GM12878 (cell line): ENCODE measurements around the gene LSM6. TPM values are rescaled to one million over a fixed set of nuclear protein-coding genes. Genes with fewer than 3 reads are reported as not detected.

ENCODE experiments used
- ATAC-seq: fragments of 200-7000 bp; cut with Tn5 transposase; 3 replicates; pipeline ENCODE4 v1.9.1; 2020; ENCODE audit warnings: mild to moderate bottlenecking, moderate library complexity
- BruUV-seq: library from RNA; stranded (reverse); fragments of 400-500 nt; replicated peaks from 2 replicates; lab custom pipeline; 2021; lab: Mats Ljungman, UMichigan
- CTCF ChIA-PET: fragments of 300-600 bp; sonication (Branson Sonifier 250); formaldehyde crosslinking; extraction: SDS; loops from one replicate; lab custom pipeline; 2021; ENCODE audit warnings: inconsistent platforms; lab: Yijun Ruan, JAX
- POLR2A ChIA-PET: fragments of 350-600 bp; formaldehyde crosslinking; extraction: SDS; loops from one replicate; lab custom pipeline; 2021; ENCODE audit warnings: inconsistent platforms; lab: Charles Lee
- RAD21 ChIA-PET: fragments of 300-600 bp; sonication (Branson Sonifier 250); formaldehyde crosslinking; loops from one replicate; lab custom pipeline; 2023; ENCODE audit warnings: antibody characterized with exemption; ENCODE audit not compliant: unreplicated experiment; lab: Charles Lee
- SMC1A ChIA-PET: fragments of 300-600 bp; sonication (Branson Sonifier 250); formaldehyde crosslinking; loops from one replicate; lab custom pipeline; 2023; ENCODE audit not compliant: unreplicated experiment, uncharacterized antibody; lab: Charles Lee
- DNase-seq: peaks from one replicate; pipeline ENCODE4 v3.0.0-alpha.2; 2011; ENCODE audit warnings: low read depth, low spot score
- FAIRE-seq: peaks from 3 replicates; lab custom pipeline; 2011; peaks lifted over from hg19 to GRCh38; lab: Jason Lieb, UNC
- H2AFZ ChIP-seq: 2 replicates; pipeline ENCODE4 v1.6.0; 2011; ENCODE audit warnings: low read depth, low read length, control low read depth; ENCODE audit not compliant: control insufficient read depth
- H3K27ac ChIP-seq: 2 replicates; pipeline ENCODE4 v1.5.1; 2011; ENCODE audit warnings: control low read depth; ENCODE audit not compliant: control insufficient read depth, insufficient read depth
- H3K27me3 ChIP-seq, 2 experiments: replicated peaks in 1 of 2; 2 replicates each; pipeline versions ENCODE4 v1.6.0 to v1.6.1; 2011; ENCODE audit warnings: low read length in 1 of 2; ENCODE audit not compliant: control insufficient read depth in 2 of 2, insufficient read depth in 2 of 2
- H3K36me3 ChIP-seq, 2 experiments: 2 replicates each; pipeline ENCODE4 v1.5.1; 2011; ENCODE audit warnings: low read length in 1 of 2; ENCODE audit not compliant: control insufficient read depth in 2 of 2, insufficient read depth in 2 of 2
- H3K4me1 ChIP-seq: 2 replicates; pipeline ENCODE4 v1.6.1; 2011; ENCODE audit warnings: mild to moderate bottlenecking, low read length, moderate library complexity, mixed read lengths; ENCODE audit not compliant: control insufficient read depth, insufficient read depth
- H3K4me2 ChIP-seq: 2 replicates; pipeline ENCODE4 v1.6.0; 2011; ENCODE audit warnings: control low read depth; ENCODE audit not compliant: control insufficient read depth, insufficient read depth
- H3K4me3 ChIP-seq: fragments of 200-600 bp; sonication (generic); 2 replicates; pipeline ENCODE4 v1.5.1; 2016
- H3K79me2 ChIP-seq: 2 replicates; pipeline ENCODE4 v1.6.0; 2011; ENCODE audit warnings: low read length; ENCODE audit not compliant: control insufficient read depth, insufficient read depth
- H3K9ac ChIP-seq: 2 replicates; pipeline ENCODE4 v1.8.0; 2011; ENCODE audit warnings: low read length, control low read depth, mixed read lengths; ENCODE audit not compliant: control insufficient read depth, insufficient read depth
- H3K9me3 ChIP-seq: replicated peaks from 3 replicates; pipeline ENCODE4 v1.5.1; 2011; ENCODE audit warnings: mild to moderate bottlenecking, low read length; ENCODE audit not compliant: control insufficient read depth, insufficient read depth
- H4K20me1 ChIP-seq: 2 replicates; pipeline ENCODE4 v1.6.0; 2011; ENCODE audit not compliant: control insufficient read depth, insufficient read depth
- BCL11A ChIP-seq: IDR thresholded peaks from 2 replicates; pipeline ENCODE4 v1.6.1; 2011; ENCODE audit warnings: low read depth, low read length
- KDM1A ChIP-seq: fragments of 200-600 bp; sonication (generic); IDR thresholded peaks from 2 replicates; pipeline ENCODE4 v1.6.1; 2016; ENCODE audit warnings: borderline replicate concordance
- SP1 ChIP-seq: IDR thresholded peaks from one replicate; pipeline ENCODE4 v1.6.1; 2011; ENCODE audit warnings: low read depth, low read length
- WRNIP1 ChIP-seq: IDR thresholded peaks from 2 replicates; pipeline ENCODE4 v1.6.1; 2011; ENCODE audit warnings: low read depth, low read length, improper control_type of control experiment, borderline replicate concordance
- WGBS: methylation state at CpG from one replicate; pipeline ENCODE4 v1.1.6; 2016; ENCODE audit warnings: low lambda C conversion rate; ENCODE audit not compliant: insufficient replicate concordance, insufficient coverage; ENCODE audit errors: missing lambda C conversion rate; 5-methylcytosine and 5-hydroxymethylcytosine counted together
- in situ Hi-C: fragments of 300-500 bp; cut with MboI; formaldehyde crosslinking; loops from 9 replicates; pipeline ENCODE4 v1.14.3; 2018; ENCODE audit warnings: mixed read lengths
- intact Hi-C: fragments of 100-400 bp; cut with micrococcal nuclease; formaldehyde crosslinking; loops from one replicate; pipeline ENCODE4 v1.14.2; 2022; ENCODE audit not compliant: unreplicated experiment
- polyA plus RNA-seq, 11 experiments: library from polyadenylated mRNA; depleted of rRNA in 4 of 11; unstranded in 6 of 11; stranded (reverse) in 5 of 11; fragments of >200 nt; fragmentation: Nextera tagmentation in 4 of 11; fragmentation: Illumina TruSeq in 1 of 11; extraction: Ambion mirVana in 4 of 11; extraction: Trizol in 1 of 11; gene quantifications; 1 replicate in 1 of 11; 2 replicates in 10 of 11; pipeline versions ENCODE4 v1.2.1 to v1.2.3, GENCODE V29; 2011 to 2016; ENCODE audit warnings: inconsistent platforms in 2 of 11, missing spikeins in 2 of 11, low read depth in 1 of 11
- total RNA-seq, 4 experiments: library from RNA; depleted of rRNA in 3 of 4; stranded (reverse); fragments of >200 nt in 3 of 4; fragmentation: Illumina TruSeq in 1 of 4; extraction: Trizol in 1 of 4; gene quantifications; 2 replicates each; pipeline versions ENCODE4 v1.2.1 to v1.2.3, GENCODE V29; 2013 to 2021
- TF ChIP-seq, protein P1 (sequence below): fragments of 450-650 bp; IDR thresholded peaks from 2 replicates; pipeline ENCODE4 v1.6.1; 2017; ENCODE audit warnings: mild to moderate bottlenecking, moderate library complexity

The LSM6 gene
- total and polyA plus RNA-seq, 10 of the 15 experiments (the other 5 are each of a cell fraction or from before 2014, with no cell fraction given), result 68.0 to 282 (median 229) TPM

DNA sequence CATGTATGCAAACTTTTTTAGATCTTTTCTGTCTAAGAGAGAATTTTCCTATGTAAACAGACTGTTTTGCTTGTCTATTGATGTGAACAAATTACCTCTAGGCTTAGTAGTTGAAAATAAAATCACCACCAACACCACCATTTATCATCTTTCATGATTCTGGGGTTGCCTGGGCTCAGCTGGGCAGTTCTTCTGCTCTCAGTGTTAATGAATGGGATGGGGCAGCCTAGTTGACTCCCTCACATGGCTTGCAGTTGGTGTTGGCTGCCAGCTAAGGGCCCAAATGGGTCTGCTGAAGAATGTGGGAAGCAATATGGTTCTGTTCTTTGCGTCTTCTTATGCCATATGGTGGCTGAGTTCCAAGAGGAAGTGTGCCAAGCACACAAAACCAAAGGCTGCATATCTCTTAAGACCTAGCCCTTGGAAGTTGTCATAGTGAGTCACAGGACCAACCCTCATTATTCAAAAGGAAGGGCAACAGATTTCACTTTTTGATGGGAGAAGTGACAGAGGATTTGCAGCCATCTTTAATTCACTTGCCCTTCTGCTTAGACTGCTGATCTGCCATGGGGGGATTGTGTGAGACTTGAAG lies 56.7 kb downstream of the LSM6 start:
- ChIA-PET POLR2A (no interaction called here), RAD21 (interaction anchor here (0.7 kb wide), 2 partner anchors 87 to 729 kb away, joined by 3 read pairs; no protein-coding TSS in a partner anchor), SMC1A (interaction anchor here (1.1 kb wide), 1 partner anchor 865 kb away, joined by 3 read pairs; no protein-coding TSS in a partner anchor), CTCF (interaction anchor here (1.3 to 1.7 kb wide), 2 partner anchors 137 to 865 kb away, joined by 3 to 5 read pairs; no protein-coding TSS in a partner anchor)
- no peak for FAIRE-seq
- TF ChIP-seq KDM1A (no peak), WRNIP1 (no peak), SP1 (no peak), BCL11A (no peak)
- TF ChIP-seq, protein P1, sequence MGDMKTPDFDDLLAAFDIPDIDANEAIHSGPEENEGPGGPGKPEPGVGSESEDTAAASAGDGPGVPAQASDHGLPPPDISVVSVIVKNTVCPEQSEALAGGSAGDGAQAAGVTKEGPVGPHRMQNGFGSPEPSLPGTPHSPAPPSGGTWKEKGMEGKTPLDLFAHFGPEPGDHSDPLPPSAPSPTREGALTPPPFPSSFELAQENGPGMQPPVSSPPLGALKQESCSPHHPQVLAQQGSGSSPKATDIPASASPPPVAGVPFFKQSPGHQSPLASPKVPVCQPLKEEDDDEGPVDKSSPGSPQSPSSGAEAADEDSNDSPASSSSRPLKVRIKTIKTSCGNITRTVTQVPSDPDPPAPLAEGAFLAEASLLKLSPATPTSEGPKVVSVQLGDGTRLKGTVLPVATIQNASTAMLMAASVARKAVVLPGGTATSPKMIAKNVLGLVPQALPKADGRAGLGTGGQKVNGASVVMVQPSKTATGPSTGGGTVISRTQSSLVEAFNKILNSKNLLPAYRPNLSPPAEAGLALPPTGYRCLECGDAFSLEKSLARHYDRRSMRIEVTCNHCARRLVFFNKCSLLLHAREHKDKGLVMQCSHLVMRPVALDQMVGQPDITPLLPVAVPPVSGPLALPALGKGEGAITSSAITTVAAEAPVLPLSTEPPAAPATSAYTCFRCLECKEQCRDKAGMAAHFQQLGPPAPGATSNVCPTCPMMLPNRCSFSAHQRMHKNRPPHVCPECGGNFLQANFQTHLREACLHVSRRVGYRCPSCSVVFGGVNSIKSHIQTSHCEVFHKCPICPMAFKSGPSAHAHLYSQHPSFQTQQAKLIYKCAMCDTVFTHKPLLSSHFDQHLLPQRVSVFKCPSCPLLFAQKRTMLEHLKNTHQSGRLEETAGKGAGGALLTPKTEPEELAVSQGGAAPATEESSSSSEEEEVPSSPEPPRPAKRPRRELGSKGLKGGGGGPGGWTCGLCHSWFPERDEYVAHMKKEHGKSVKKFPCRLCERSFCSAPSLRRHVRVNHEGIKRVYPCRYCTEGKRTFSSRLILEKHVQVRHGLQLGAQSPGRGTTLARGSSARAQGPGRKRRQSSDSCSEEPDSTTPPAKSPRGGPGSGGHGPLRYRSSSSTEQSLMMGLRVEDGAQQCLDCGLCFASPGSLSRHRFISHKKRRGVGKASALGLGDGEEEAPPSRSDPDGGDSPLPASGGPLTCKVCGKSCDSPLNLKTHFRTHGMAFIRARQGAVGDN, result no peak
- no peaks in the 10 kb centered on the region for H3K79me2 ChIP-seq
- BruUV-seq, result no TSS peak
- no peak overlapping the region for H3K4me2 ChIP-seq
- H3K27ac ChIP-seq, result no peak overlapping the region
- no peak for DNase-seq
- no peak overlapping the region for H3K9ac ChIP-seq
- no peak overlapping the region for H2AFZ ChIP-seq
- H3K4me1 ChIP-seq, result no peaks in the 10 kb centered on the region
- intact Hi-C loops, result no loop called here
- no peak overlapping the region for H3K4me3 ChIP-seq
- WGBS, result 100% methylated on average over 1 of the region's 1 CpG
- no peaks in the 10 kb centered on the region for H3K36me3 ChIP-seq
- ATAC-seq, result no peak
- in situ Hi-C loops, result no loop called here
- no peaks in the 10 kb centered on the region; the same call in 2 of the 3 replicates for H3K9me3 ChIP-seq
- no peaks in the 10 kb centered on the region for H4K20me1 ChIP-seq
- H3K27me3 ChIP-seq, result no peaks in the 10 kb centered on the region
